Measurements from ENCODE around the gene ZNF655. TPM values are rescaled to one million over a fixed set of nuclear protein-coding genes. Genes with fewer than 3 reads are reported as not detected.
A peak's percentile ranks its signal among the peaks of the same experiment; 100 is the strongest.

The ZNF655 gene
- total RNA-seq, 1 experiment from 2014 or later = 54.9 TPM

- ChIA-PET CTCF (interaction anchor here (0.5 to 0.7 kb wide), 4 partner anchors 30 to 299 kb away, joined by 3 to 5 read pairs (median 3); no protein-coding TSS in a partner anchor), POLR2A (interaction anchor here (0.6 kb wide), 2 partner anchors 18 to 378 kb away, joined by 3 read pairs; no protein-coding TSS in a partner anchor)
- Histone ChIP-seq H3K36me3 (ENCODE audit: control insufficient read depth, insufficient read depth, low read length) (peaks cover 6% of the 10 kb centered on the region), H3K4me3 (ENCODE audit: low read depth in 2 of 2, low read length in 2 of 2) (peak within 1 kb of the TSS; percentile 92 to 95), H3K4me1 (ENCODE audit: control insufficient read depth, insufficient read depth, low read length) (peaks cover 12% of the 10 kb centered on the region), H3K27ac (ENCODE audit: low read length) (peak within 1 kb of the TSS; percentile 91), H3K27me3 (ENCODE audit: control insufficient read depth, insufficient read depth, low read length) (no peaks in the 10 kb centered on the region; the same call in 1 of the 2 replicates), H3K9me3 (ENCODE audit: control insufficient read depth, insufficient read depth, low read depth, low read length) (no peaks in the 10 kb centered on the region)
- DNase-seq (ENCODE audit: low read depth, low spot score) (peak; percentile 85), ATAC-seq (peak; percentile 98)
- intact Hi-C loops (cut with micrococcal nuclease; ENCODE audit: unreplicated experiment) = no loop called here
- BruUV-seq (replicated peaks) = no TSS peak
- in situ Hi-C loops (cut with HindIII; ENCODE audit: low pct_unique_long_range_greater_than_20kb, low sequenced_read_pairs) = no loop called here
- TF ChIP-seq POLR2AphosphoS5 (IDR thresholded peaks at IDR 0.05; ENCODE audit: low read depth, low read length) = peak; percentile 93
- TF ChIP-seq TCF7L2 (IDR thresholded peaks at IDR 0.05; ENCODE audit: low read depth, low read length) = no peak
- 0 out of 4 replicates have a peak, but pooled peaks of 1 of the 2 experiments have one; percentile 6 for TF ChIP-seq REST (IDR thresholded peaks at IDR 0.05; ENCODE audit: insufficient read depth in 1 of 2, low read depth in 2 of 2, low read length in 1 of 2)
- 0 out of 2 replicates have a peak, but pooled peaks have one; percentile 57 for TF ChIP-seq SIN3A (IDR thresholded peaks at IDR 0.05; ENCODE audit: borderline replicate concordance, insufficient read depth, low read depth, low read length)
- peak; percentile 75; the same call in 1 of the 2 replicates for TF ChIP-seq CTCF (IDR thresholded peaks at IDR 0.05)
Observed at GRCh38 chr7:99616359-99617191, 58.1 kb downstream of the ZNF655 start, which contains the start of gene ZSCAN25. Gene ZSCAN25, plus strand, starts transcription at chr7:99616946. Its CDS starts 2,661 bp downstream, at chr7:99619607.

- Histone ChIP-seq H3K27me3 (ENCODE audit: control insufficient read depth, insufficient read depth, low read length) (no peaks in the 10 kb centered on the region; the same call in 1 of the 2 replicates), H3K36me3 (ENCODE audit: control insufficient read depth, insufficient read depth, low read length) (peaks cover 6% of the 10 kb centered on the region), H3K4me1 (ENCODE audit: control insufficient read depth, insufficient read depth, low read length) (peaks cover 12% of the 10 kb centered on the region), H3K9me3 (ENCODE audit: control insufficient read depth, insufficient read depth, low read depth, low read length) (no peaks in the 10 kb centered on the region), H3K27ac (ENCODE audit: low read length) (peak overlapping the region; percentile 91), H3K4me3 (ENCODE audit: low read depth in 2 of 2, low read length in 2 of 2) (peak overlapping the region; percentile 92 to 95)
- intact Hi-C loops (cut with micrococcal nuclease; ENCODE audit: unreplicated experiment) = no loop called here
- POLR2A ChIA-PET = no interaction called here
- no TSS peak for BruUV-seq (replicated peaks)
- in situ Hi-C loops (cut with HindIII; ENCODE audit: low pct_unique_long_range_greater_than_20kb, low sequenced_read_pairs) = no loop called here
- TF ChIP-seq CTCF (IDR thresholded peaks at IDR 0.05) (no peak), REST (IDR thresholded peaks at IDR 0.05; ENCODE audit: insufficient read depth in 1 of 2, low read depth in 2 of 2, low read length in 1 of 2) (no peak), SIN3A (IDR thresholded peaks at IDR 0.05; ENCODE audit: borderline replicate concordance, insufficient read depth, low read depth, low read length) (no peak), TCF7L2 (IDR thresholded peaks at IDR 0.05; ENCODE audit: low read depth, low read length) (no peak), POLR2AphosphoS5 (IDR thresholded peaks at IDR 0.05; ENCODE audit: low read depth, low read length) (no peak)
- ATAC-seq = no peak
- DNase-seq (ENCODE audit: low read depth, low spot score) = no peak
- CTCF ChIA-PET = interaction anchor here (0.5 kb wide), 1 partner anchor 36 kb away, joined by 5 read pairs; no protein-coding TSS in a partner anchor
Observed at GRCh38 chr7:99617192-99617781, 58.8 kb downstream of the ZNF655 start.

All from Panc1 (cell line).